ENCODE measurements around the gene JUN. TPM values are rescaled to one million over a fixed set of nuclear protein-coding genes. Genes with fewer than 3 reads are reported as not detected.

JUN gene
- total RNA-seq, 1 experiment from 2014 or later, result 15.9 TPM

GRCh38 chr1:58799650-58800049, 15.8 kb upstream of the JUN start:
- H3K9me3 Mint-ChIP-seq, result no peaks in the 10 kb centered on the region
- no peak overlapping the region for H3K4me3 Mint-ChIP-seq
- no peak for ATAC-seq
- H3K27ac Mint-ChIP-seq, result no peak overlapping the region
- DNase-seq (ENCODE audit: low spot score), result no peak
- TF ChIP-seq ZNF512 (CRISPR knock-in tag; IDR thresholded peaks at IDR 0.05; ENCODE audit: borderline replicate concordance) (peak; percentile 61; the same call in 1 of the 2 replicates), NFYB (CRISPR knock-in tag; conservative IDR thresholded peaks at IDR 0.05; ENCODE audit: low read depth) (no peak), CTCF (IDR thresholded peaks at IDR 0.05) (no peak)
- peaks cover 30% of the 10 kb centered on the region for H3K4me1 Mint-ChIP-seq
- CTCF ChIA-PET, result no interaction called here
- POLR2A ChIA-PET, result no interaction called here
- peaks cover 7% of the 10 kb centered on the region; the same call in 1 of the 2 replicates for H3K27me3 Mint-ChIP-seq (ENCODE audit: low read depth)
- H3K36me3 Mint-ChIP-seq, result no peaks in the 10 kb centered on the region

- H3K36me3 Mint-ChIP-seq, result no peaks in the 10 kb centered on the region
- no peak overlapping the region for H3K27ac Mint-ChIP-seq
- ChIA-PET CTCF (interaction anchor here (0.8 kb wide), 1 partner anchor 42 kb away, joined by 3 read pairs; no protein-coding TSS in a partner anchor), POLR2A (interaction anchor here (1.0 kb wide), 1 partner anchor 15 kb away, joined by 4 read pairs; no protein-coding TSS in a partner anchor)
- H3K4me1 Mint-ChIP-seq, result peaks cover 29% of the 10 kb centered on the region
- TF ChIP-seq NR1H2 (CRISPR knock-in tag; IDR thresholded peaks at IDR 0.05) (no peak), SMAD3 (CRISPR knock-in tag; IDR thresholded peaks at IDR 0.05; ENCODE audit: borderline replicate concordance) (no peak), SMAD4 (CRISPR knock-in tag; IDR thresholded peaks at IDR 0.05) (no peak)
- no peak for DNase-seq (ENCODE audit: low spot score)
- ATAC-seq, result peak; percentile 72
- no peak overlapping the region for H3K4me3 Mint-ChIP-seq
- no peaks in the 10 kb centered on the region for H3K9me3 Mint-ChIP-seq
- peaks cover 7% of the 10 kb centered on the region; the same call in 1 of the 2 replicates for H3K27me3 Mint-ChIP-seq (ENCODE audit: low read depth)
Observed at GRCh38 chr1:58798910-58799442, 15.1 kb upstream of the JUN start.

- no peak for ATAC-seq
- CTCF ChIA-PET, result no interaction called here
- Mint-ChIP-seq H3K4me1 (peaks cover 23% of the 10 kb centered on the region), H3K36me3 (no peaks in the 10 kb centered on the region), H3K27ac (no peak overlapping the region), H3K9me3 (no peaks in the 10 kb centered on the region), H3K4me3 (no peak overlapping the region), H3K27me3 (ENCODE audit: low read depth) (peaks cover 7% of the 10 kb centered on the region; the same call in 1 of the 2 replicates)
- DNase-seq (ENCODE audit: low spot score), result no peak
- POLR2A ChIA-PET, result no interaction called here
- TF ChIP-seq ZNF281 (CRISPR knock-in tag; IDR thresholded peaks at IDR 0.05) (no peak), HMGA2 (CRISPR knock-in tag; IDR thresholded peaks at IDR 0.05) (no peak), FOXP1 (CRISPR knock-in tag; IDR thresholded peaks at IDR 0.05; ENCODE audit: borderline replicate concordance) (no peak), PREB (CRISPR knock-in tag; IDR thresholded peaks at IDR 0.05; ENCODE audit: borderline replicate concordance) (no peak), ZNF263 (CRISPR knock-in tag; IDR thresholded peaks at IDR 0.05; ENCODE audit: low read depth) (no peak), IRF2 (CRISPR knock-in tag; IDR thresholded peaks at IDR 0.05; ENCODE audit: borderline replicate concordance, low read depth) (no peak), E2F4 (CRISPR knock-in tag; IDR thresholded peaks at IDR 0.05; ENCODE audit: borderline replicate concordance, low read depth) (no peak), NFYB (CRISPR knock-in tag; conservative IDR thresholded peaks at IDR 0.05; ENCODE audit: low read depth) (no peak), TEAD1 (CRISPR knock-in tag; IDR thresholded peaks at IDR 0.05) (no peak), MYBL2 (CRISPR knock-in tag; IDR thresholded peaks at IDR 0.05) (no peak), NFE2L1 (CRISPR knock-in tag; IDR thresholded peaks at IDR 0.05) (no peak), AR (CRISPR knock-in tag; IDR thresholded peaks at IDR 0.05) (no peak), ATF2 (CRISPR knock-in tag; IDR thresholded peaks at IDR 0.05; ENCODE audit: borderline replicate concordance, low read depth) (no peak)
Observed at GRCh38 chr1:58796416-58796815, 12.6 kb upstream of the JUN start.
